ENCODE measurements around the gene SLC13A3. TPM values are rescaled to one million over a fixed set of nuclear protein-coding genes. Genes with fewer than 3 reads are reported as not detected.

Gene SLC13A3
- total RNA-seq, 2 experiments from 2014 or later = not detected

- no peak for DNase-seq
- intact Hi-C loops (cut with micrococcal nuclease) = no loop called here
- Mint-ChIP-seq H3K36me3 (ENCODE audit: low read depth) (no peaks in the 10 kb centered on the region), H3K27me3 (ENCODE audit: low read depth) (no peaks in the 10 kb centered on the region), H3K9me3 (no peaks in the 10 kb centered on the region), H3K4me3 (no peak overlapping the region), H3K27ac (no peak overlapping the region), H3K4me1 (ENCODE audit: low read depth) (no peaks in the 10 kb centered on the region)
- CTCF ChIA-PET = interaction anchor here (0.9 kb wide), 1 partner anchor 159 kb away, joined by 3 read pairs; no protein-coding TSS in a partner anchor
These were observed 48.8 kb downstream of the SLC13A3 start for GRCh38 chr20:46602429-46602828.

- Mint-ChIP-seq H3K27ac (no peak overlapping the region), H3K4me3 (no peak overlapping the region), H3K36me3 (ENCODE audit: low read depth) (no peaks in the 10 kb centered on the region), H3K9me3 (no peaks in the 10 kb centered on the region), H3K4me1 (ENCODE audit: low read depth) (no peaks in the 10 kb centered on the region), H3K27me3 (ENCODE audit: low read depth) (no peaks in the 10 kb centered on the region)
- no peak for DNase-seq
- CTCF ChIA-PET = interaction anchor here (0.9 kb wide), 1 partner anchor 158 kb away, joined by 3 read pairs; no protein-coding TSS in a partner anchor
- intact Hi-C loops (cut with micrococcal nuclease) = no loop called here
These were observed 49.6 kb downstream of the SLC13A3 start for GRCh38 chr20:46601603-46602122.

GRCh38 chr20:46600286-46600752 lies 50.9 kb downstream of the SLC13A3 start:
- CTCF ChIA-PET = no interaction called here
- Mint-ChIP-seq H3K9me3 (no peaks in the 10 kb centered on the region), H3K4me3 (no peak overlapping the region), H3K27ac (no peak overlapping the region), H3K4me1 (ENCODE audit: low read depth) (no peaks in the 10 kb centered on the region), H3K36me3 (ENCODE audit: low read depth) (no peaks in the 10 kb centered on the region), H3K27me3 (ENCODE audit: low read depth) (no peaks in the 10 kb centered on the region)
- no peak for DNase-seq
- intact Hi-C loops (cut with micrococcal nuclease) = no loop called here

GRCh38 chr20:46599227-46599987 lies 51.9 kb downstream of the SLC13A3 start:
- Mint-ChIP-seq H3K9me3 (no peaks in the 10 kb centered on the region), H3K4me1 (ENCODE audit: low read depth) (no peaks in the 10 kb centered on the region), H3K27ac (no peak overlapping the region), H3K4me3 (no peak overlapping the region), H3K27me3 (ENCODE audit: low read depth) (no peaks in the 10 kb centered on the region), H3K36me3 (ENCODE audit: low read depth) (no peaks in the 10 kb centered on the region)
- CTCF ChIA-PET = no interaction called here
- intact Hi-C loops (cut with micrococcal nuclease) = no loop called here
- no peak for DNase-seq

GRCh38 chr20:46595933-46596332 lies 55.3 kb downstream of the SLC13A3 start:
- no peaks in the 10 kb centered on the region for H3K27me3 Mint-ChIP-seq (ENCODE audit: low read depth)
- DNase-seq = no peak
- no peaks in the 10 kb centered on the region for H3K9me3 Mint-ChIP-seq
- no peaks in the 10 kb centered on the region for H3K36me3 Mint-ChIP-seq (ENCODE audit: low read depth)
- no peaks in the 10 kb centered on the region for H3K4me1 Mint-ChIP-seq (ENCODE audit: low read depth)
- CTCF ChIA-PET = no interaction called here
- H3K4me3 Mint-ChIP-seq = no peak overlapping the region
- H3K27ac Mint-ChIP-seq = no peak overlapping the region
- intact Hi-C loops (cut with micrococcal nuclease) = no loop called here

GRCh38 chr20:46594725-46595124 lies 56.5 kb downstream of the SLC13A3 start:
- Mint-ChIP-seq H3K36me3 (ENCODE audit: low read depth) (no peaks in the 10 kb centered on the region), H3K27me3 (ENCODE audit: low read depth) (no peaks in the 10 kb centered on the region), H3K27ac (no peak overlapping the region), H3K4me3 (no peak overlapping the region), H3K4me1 (ENCODE audit: low read depth) (no peaks in the 10 kb centered on the region), H3K9me3 (no peaks in the 10 kb centered on the region)
- intact Hi-C loops (cut with micrococcal nuclease) = no loop called here
- no peak for DNase-seq
- CTCF ChIA-PET = no interaction called here

GRCh38 chr20:46592580-46593362 lies 58.5 kb downstream of the SLC13A3 start:
- H3K9me3 Mint-ChIP-seq = no peaks in the 10 kb centered on the region
- H3K36me3 Mint-ChIP-seq (ENCODE audit: low read depth) = no peaks in the 10 kb centered on the region
- H3K27ac Mint-ChIP-seq = no peak overlapping the region
- H3K4me3 Mint-ChIP-seq = no peak overlapping the region
- CTCF ChIA-PET = no interaction called here
- DNase-seq = no peak
- intact Hi-C loops (cut with micrococcal nuclease) = no loop called here
- H3K4me1 Mint-ChIP-seq (ENCODE audit: low read depth) = no peaks in the 10 kb centered on the region
- no peaks in the 10 kb centered on the region for H3K27me3 Mint-ChIP-seq (ENCODE audit: low read depth)

- CTCF ChIA-PET = no interaction called here
- Mint-ChIP-seq H3K4me3 (no peak overlapping the region), H3K9me3 (no peaks in the 10 kb centered on the region), H3K27me3 (ENCODE audit: low read depth) (no peaks in the 10 kb centered on the region), H3K36me3 (ENCODE audit: low read depth) (no peaks in the 10 kb centered on the region), H3K4me1 (ENCODE audit: low read depth) (no peaks in the 10 kb centered on the region), H3K27ac (no peak overlapping the region)
- DNase-seq = no peak
- intact Hi-C loops (cut with micrococcal nuclease) = no loop called here
These were observed 60.8 kb downstream of the SLC13A3 start for GRCh38 chr20:46590443-46590842.

GRCh38 chr20:46588532-46589511 lies 62.4 kb downstream of the SLC13A3 start:
- no peak for DNase-seq

GRCh38 chr20:46587986-46588385 lies 63.3 kb downstream of the SLC13A3 start:
- no peaks in the 10 kb centered on the region for H3K36me3 Mint-ChIP-seq (ENCODE audit: low read depth)
- H3K9me3 Mint-ChIP-seq = no peaks in the 10 kb centered on the region
- no peak overlapping the region for H3K4me3 Mint-ChIP-seq
- intact Hi-C loops (cut with micrococcal nuclease) = no loop called here
- CTCF ChIA-PET = interaction anchor here (0.6 kb wide), 2 partner anchors 15 to 102 kb away, joined by 3 read pairs; no protein-coding TSS in a partner anchor
- H3K4me1 Mint-ChIP-seq (ENCODE audit: low read depth) = no peaks in the 10 kb centered on the region
- no peak overlapping the region for H3K27ac Mint-ChIP-seq
- no peaks in the 10 kb centered on the region for H3K27me3 Mint-ChIP-seq (ENCODE audit: low read depth)
- no peak for DNase-seq

More at GRCh38 chr20:46588532-46589511, 62.4 kb downstream of the SLC13A3 start:
- Mint-ChIP-seq H3K9me3 (no peaks in the 10 kb centered on the region), H3K4me1 (ENCODE audit: low read depth) (no peaks in the 10 kb centered on the region), H3K27ac (no peak overlapping the region), H3K36me3 (ENCODE audit: low read depth) (no peaks in the 10 kb centered on the region), H3K27me3 (ENCODE audit: low read depth) (no peaks in the 10 kb centered on the region), H3K4me3 (no peak overlapping the region)
- intact Hi-C loops (cut with micrococcal nuclease) = no loop called here
- CTCF ChIA-PET = no interaction called here

- Mint-ChIP-seq H3K27ac (no peak overlapping the region), H3K4me1 (ENCODE audit: low read depth) (no peaks in the 10 kb centered on the region), H3K9me3 (no peaks in the 10 kb centered on the region), H3K36me3 (ENCODE audit: low read depth) (no peaks in the 10 kb centered on the region), H3K4me3 (no peak overlapping the region), H3K27me3 (ENCODE audit: low read depth) (no peaks in the 10 kb centered on the region)
- CTCF ChIA-PET = no interaction called here
- intact Hi-C loops (cut with micrococcal nuclease) = no loop called here
- no peak for DNase-seq
These were observed 64.5 kb downstream of the SLC13A3 start for GRCh38 chr20:46586724-46587123.

- Mint-ChIP-seq H3K4me3 (no peak overlapping the region), H3K4me1 (ENCODE audit: low read depth) (no peaks in the 10 kb centered on the region), H3K27me3 (ENCODE audit: low read depth) (peaks cover 4% of the 10 kb centered on the region), H3K36me3 (ENCODE audit: low read depth) (no peaks in the 10 kb centered on the region), H3K9me3 (no peaks in the 10 kb centered on the region), H3K27ac (no peak overlapping the region)
- CTCF ChIA-PET = interaction anchor here (0.5 kb wide), 1 partner anchor 27 kb away, joined by 3 read pairs; no protein-coding TSS in a partner anchor
- intact Hi-C loops (cut with micrococcal nuclease) = no loop called here
- DNase-seq = no peak
These were observed 66.8 kb downstream of the SLC13A3 start for GRCh38 chr20:46584508-46584907.

Measured in activated naive CD4-positive, alpha-beta T cell treated with anti-CD3 and anti-CD28 coated beads for 36 hours (primary cell).